HCEC 1CT (cell line): ENCODE measurements around the gene HSF2.
"Not testable (repeated sequence)": the region's sequence is repeated elsewhere in the genome, so short reads cannot be mapped to it uniquely, and the experiment has no call there.

ENCODE experiments used
- DNase-seq: peaks from one replicate; pipeline ENCODE4 v3.0.0-alpha.2; 2017

Gene HSF2

DNA sequence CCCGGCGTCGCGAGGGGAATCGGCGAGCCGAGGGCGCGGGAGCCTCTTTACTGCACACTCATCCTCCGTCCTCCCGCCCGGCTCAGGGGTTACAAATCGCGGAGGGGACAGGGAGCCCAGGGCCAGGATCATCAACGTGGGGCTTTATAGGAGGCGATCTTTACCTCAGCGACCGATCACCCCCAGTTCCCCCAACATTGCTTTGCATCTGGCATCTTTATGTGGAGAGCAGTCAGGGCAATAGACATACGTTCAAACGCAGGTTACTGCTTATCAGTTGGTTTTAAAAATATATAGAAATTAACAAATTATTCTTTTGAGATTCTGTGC, 634 bp downstream of the HSF2 start:
- peak; percentile 9 for DNase-seq

DNA sequence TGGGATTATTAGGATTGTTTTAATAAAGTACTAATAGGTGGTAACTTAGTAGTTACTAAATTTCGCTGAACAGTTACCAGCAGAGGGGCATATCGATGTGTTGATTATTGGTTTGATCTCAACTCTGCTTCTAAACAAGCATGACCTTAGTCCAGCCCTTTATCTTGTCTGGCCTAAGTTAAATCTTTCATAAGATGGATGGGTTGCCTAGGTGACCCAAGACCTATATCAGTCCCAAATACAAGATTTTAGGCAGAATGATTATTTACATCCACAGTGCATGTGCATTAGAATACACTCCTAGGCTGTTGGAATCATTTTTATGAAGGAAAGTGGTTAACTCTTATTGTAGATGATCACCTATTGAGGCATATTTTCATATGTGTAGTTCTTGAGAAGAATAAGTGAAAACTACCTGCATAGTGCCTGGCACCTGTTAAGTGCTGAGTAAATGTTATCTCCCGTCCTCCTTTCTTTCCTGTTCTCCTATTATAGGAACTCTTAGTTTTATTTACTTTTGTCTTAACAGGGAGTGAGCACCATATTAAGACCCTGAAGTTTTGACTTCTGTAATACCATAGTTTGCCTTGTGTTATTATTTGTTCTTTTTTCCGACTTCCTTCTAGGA, 1.1 kb downstream of the HSF2 start:
- no peak for DNase-seq

DNA sequence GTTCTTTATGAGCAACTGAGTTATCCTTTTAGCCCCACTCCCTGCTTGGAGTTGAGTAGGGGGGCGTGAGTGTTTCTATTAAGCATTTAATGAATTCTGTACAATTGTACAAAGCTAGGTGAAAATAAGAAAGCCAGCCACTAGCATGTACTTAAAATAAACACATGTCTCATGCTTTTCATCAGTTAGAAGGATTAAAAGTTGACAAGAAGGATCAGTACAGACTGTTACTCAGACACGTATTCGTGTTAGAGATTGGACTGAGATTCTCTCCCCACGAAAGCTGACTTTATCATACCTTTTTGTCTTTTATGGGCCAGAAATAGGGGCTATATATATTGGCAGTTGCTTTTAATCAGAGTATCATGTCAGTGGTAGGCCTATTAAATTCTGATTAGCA, 1.7 kb downstream of the HSF2 start:
- no peak for DNase-seq

DNA sequence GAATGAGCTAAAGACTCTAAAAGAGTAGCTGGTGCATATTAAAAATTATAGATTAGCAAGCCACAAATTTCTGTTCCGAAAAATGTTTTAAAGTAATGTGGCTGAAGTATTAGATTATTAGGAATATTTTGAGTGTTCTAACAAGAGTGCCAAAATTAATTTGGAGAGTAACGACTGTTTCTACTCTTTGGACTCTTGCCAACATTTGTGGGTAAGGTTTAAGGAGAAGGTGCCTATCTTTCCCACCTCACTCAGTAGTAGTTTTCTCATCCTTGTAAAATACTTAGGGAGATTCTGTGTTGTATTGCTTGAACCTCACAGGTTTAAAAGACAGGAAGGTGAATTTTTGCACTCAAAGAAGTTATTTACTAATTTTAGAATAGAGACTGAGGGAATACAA, 5.0 kb downstream of the HSF2 start:
- DNase-seq = no peak

DNA sequence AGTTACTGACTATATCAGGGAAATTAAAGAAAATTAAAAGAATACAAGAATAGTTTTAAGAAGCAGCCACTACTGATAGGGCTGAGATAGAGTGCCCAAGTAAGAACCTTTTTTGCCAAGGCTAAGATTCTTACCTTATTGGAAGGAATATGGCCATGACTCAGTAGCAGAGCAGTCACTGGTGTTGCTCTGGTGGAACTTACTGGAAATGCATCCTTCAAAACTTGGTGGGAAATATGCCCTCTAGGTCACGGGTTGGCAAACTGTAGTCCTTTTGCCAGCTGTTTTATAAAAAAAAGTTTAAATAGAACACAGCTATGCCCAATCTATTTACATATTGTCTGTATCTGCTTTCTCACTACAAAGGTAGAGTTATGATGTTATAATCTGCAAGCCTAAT, 6.0 kb downstream of the HSF2 start:
- DNase-seq = peak; percentile 27

DNA sequence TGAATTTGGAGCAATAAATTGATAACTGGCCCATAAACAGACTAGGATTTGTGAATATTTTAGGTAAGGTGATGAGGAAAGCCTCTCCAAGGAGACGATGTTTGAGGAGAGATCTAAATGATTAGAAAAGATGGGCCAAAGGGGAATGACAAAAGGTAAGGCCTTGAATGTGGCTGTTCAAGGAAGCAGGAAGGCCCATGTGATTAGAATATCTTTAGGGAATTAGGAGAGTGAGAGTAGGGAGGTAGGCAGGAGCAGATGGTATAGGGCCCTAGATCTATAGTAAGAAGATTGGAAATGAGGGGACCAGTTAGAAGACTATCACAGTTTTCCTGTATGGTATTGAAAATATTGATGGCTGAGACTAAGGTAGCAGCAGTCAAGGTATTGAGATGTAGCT, 6.7 kb downstream of the HSF2 start:
- no peak for DNase-seq

DNA sequence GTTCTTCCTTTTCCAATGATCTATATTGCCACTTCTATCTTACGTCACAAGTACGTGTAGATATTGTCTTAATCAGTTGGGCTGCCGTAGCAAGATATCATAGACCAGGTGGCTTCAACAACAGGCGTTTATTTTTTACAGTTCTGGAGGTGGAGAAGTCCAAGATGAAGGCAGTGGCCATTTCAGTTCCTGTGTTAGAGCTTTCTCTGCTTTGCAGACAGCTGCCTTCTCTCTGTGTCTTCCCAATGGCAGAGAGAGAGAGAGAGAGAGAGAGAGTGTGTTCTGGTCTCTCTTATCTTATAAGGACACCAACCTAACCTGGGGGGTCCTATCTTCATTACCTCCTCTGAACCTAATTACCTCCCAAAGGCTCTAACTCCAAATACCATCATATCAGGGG, 8.3 kb downstream of the HSF2 start:
- DNase-seq = no peak

DNA sequence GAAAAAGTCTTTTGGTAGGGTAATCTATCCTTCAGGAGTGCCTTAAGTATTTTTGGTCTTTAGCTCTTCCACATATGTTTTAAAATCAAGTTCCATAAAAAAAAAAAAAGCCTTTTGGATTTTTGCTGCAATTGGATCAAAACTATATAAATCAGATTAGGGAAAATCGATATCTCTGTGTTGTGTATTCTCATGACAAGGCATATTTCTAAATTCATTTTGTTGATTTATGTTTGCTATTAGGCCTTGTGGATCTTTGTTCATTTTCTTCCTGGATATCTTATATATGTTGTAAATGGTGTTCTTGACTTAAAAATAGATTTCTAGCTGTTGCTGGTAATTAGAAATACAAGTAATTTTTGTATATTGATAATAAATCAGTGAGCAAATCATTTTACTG, 8.8 kb downstream of the HSF2 start:
- DNase-seq = no peak

DNA sequence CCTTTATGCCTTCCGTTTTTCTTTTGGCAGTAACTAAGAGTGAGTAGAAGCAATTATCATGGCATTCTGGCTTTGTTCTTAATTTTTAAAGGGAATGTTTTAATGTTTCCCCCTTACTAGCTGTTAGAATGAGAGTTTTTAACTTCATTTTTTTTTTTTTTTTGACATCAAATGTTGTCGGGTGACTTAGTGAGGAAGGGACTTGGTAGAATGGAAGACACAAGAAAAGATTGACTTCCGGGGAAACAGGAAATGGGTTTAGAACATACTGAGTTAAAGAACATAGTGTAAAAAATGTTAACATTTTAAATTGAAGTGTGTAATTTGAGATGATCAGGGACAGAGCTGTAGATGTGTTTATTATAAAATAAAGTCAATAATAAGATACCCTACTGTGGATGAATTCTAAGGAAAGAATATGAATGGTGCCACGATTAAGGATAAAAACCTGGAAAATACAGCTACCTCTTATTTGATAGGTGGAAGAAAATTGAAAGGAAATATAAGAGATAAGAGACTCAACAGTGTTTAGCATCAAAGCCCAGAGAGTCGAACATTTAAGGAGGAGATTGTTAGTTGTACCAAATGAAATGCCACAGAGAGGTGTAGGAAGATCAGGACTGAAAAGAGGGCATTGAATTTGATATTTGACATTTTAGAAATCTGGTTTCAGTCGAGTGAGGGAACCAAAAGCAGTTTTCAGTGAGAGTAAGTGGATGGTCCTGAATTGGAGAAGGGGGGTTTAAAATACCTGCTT, 9.4 kb downstream of the HSF2 start:
- DNase-seq = no peak

DNA sequence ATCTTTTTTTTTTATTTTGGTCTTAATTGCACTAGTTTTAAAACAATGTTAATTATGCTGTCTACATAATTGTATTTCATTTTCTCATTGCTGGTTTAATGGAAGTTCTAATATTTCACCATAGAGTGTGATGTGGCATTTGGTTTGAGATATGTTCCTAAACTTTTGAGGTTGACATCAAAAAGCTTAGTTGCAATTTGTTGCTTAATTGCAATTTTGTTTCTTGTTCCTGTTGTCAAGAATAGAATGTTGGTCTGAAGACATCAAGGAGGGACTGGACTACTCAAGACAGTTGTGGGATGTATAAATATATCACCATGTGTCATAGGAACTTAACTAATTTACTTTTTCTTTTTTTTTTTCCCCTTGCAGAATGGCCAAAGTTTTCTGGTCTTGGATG, 12.5 kb downstream of the HSF2 start:
- no peak for DNase-seq

DNA sequence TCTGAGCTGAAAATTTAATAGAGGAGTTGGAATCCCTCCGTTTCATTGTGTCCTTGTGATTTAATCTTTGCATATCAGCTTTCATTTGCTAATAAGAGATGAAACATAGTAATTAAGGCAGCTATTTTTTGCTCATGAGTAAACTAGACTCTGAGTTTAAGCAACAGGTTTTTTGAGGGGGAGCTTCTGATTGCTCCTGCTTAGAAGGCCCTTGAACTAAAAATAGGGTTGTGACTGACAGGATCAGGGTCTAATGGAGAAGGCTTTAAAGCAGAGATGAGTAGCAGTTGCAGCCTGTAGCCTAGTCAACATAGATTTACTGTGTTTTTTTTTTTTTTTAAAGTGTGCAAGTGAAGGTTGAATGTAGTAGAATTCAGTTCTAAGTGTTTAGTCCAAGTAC, 17.4 kb downstream of the HSF2 start:
- DNase-seq = no peak

DNA sequence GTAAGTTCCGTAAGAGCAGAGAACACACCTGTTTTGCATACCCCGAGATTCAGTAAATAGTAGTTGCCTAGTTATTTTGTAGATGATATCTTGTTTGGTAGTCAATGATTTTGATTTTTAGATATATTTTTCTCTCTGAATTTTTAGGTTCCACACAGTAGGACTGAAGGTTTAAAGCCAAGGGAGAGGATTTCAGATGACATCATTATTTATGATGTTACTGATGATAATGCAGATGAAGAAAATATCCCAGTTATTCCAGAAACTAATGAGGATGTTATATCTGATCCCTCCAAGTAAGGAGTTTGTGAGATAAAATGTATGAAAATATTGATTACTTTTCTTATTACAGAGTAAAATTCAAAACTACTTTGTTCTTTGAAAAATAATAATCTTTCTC, 22.6 kb downstream of the HSF2 start:
- no peak for DNase-seq

DNA sequence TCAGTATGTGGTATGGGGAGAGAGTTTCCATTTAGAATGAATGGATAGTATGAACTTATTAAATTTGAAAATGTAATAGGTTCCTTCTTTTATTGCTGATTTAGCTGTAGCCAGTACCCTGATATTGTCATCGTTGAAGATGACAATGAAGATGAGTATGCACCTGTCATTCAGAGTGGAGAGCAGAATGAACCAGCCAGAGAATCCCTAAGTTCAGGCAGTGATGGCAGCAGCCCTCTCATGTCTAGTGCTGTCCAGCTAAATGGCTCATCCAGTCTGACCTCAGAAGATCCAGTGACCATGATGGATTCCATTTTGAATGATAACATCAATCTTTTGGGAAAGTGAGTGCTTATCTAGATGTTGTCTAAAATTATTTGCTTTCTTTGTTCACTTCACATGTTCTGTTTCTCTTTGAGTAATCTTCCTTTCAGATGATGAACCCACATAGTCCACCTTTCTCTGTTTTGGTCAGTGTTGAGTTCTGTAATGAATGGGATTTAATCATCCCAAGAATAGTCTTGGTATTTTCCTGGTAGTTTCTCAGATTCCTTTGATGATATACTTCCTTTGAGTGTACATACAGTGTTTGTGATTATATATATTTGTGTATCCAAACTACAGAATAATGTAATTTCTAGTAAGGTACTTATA, 23.3 kb downstream of the HSF2 start:
- no peak for DNase-seq

DNA sequence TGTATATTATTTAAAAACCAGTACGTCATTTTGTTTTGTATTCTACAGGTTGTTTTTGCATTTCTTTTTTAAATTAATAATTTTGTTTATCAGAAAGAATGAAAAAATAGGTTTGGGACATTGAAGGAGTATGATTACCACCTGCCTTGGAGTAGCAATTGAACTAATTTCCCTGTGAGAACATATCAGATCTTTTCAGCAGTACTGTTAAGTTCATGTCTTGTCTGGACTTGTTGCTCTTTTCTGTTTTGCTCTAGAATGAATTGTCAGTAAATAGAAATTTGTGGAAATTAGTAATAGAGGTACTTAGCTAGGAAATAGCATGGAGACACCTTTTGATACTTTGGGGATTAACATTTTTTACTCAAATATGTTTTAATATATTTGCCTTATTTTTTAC, 24.3 kb downstream of the HSF2 start:
- no peak for DNase-seq

DNA sequence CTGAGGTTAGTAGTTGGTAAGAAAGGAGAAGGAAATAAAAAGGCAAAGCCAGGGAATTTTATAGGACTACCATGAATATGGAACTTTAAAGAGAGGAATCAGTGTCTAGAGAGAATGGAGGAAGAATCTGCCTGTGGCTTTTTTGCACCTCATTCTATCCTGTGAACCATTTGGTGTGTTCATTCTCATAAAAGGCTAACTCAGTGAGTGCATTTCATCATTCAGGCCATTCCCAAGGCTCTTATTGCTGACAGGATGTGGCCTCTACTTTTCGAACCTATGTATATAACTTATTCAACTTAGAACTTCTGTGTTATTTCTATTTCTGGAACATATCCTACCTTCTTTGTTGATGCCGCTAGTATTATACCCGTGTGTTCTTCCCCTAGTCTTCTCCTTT, 27.1 kb downstream of the HSF2 start:
- no peak for DNase-seq

DNA sequence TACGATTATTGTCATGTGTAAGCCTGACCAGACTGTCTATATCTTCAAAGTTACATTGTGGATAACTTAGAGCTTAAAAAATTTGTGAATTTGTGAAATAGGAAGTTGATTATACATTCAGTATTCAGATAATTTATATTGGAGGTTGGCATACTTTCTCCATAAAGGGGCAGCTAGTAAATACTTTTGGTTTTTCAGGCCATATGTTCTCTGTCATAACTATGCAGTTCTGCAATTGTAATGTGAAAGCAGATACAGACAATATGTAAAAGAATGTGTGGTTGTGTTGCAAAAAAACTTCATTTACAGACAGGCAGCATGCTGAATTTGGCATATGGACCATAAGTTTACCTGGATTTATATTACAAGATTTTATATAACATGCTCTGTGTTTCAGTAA, 29.3 kb downstream of the HSF2 start:
- no peak for DNase-seq

DNA sequence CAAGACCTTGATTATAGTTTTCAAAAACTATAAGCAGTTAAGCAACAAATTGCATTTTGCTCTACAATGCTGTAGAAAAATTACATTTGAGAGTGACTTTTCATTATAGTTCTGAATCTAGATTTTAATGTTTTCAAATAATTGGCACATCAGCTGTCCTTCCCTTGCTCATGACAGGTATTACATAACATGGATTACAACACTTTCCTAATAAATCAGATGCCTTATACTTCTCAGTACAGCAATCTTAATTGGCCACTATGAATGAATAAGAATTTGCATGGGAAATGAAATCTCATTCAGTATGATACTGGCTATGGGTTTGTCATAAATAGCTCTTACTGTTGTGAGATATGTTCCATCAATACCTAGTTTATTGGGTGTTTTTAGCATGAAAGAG, 29.9 kb downstream of the HSF2 start:
- no peak for DNase-seq

DNA sequence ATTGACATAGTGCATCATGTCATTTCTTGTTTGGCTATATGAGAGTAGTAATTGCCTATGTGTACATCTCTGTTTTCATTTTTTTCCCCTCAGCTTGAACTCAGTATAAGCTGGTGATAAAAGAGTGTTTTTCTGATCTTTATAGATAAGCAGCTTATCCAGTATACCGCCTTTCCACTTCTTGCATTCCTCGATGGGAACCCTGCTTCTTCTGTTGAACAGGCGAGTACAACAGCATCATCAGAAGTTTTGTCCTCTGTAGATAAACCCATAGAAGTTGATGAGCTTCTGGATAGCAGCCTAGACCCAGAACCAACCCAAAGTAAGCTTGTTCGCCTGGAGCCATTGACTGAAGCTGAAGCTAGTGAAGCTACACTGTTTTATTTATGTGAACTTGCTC, 32.3 kb downstream of the HSF2 start:
- DNase-seq = no peak

DNA sequence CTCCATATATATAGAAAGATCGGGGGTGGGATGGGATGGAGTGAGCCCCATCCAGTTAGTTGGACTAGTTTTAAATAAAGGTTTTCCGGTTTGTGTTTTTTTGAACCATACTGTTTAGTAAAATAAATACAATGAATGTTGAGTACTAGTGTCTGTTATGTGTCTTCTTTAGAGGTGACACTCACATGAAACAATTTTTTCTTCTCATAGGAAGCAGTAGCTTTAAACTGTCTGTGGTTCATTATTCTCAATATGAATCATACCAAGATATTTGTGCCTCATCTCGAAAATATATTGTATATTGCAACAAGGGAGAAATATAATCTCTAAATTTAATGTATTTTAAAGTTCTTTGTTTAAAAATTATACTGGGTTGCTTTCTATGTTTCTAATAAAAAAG, 33.4 kb downstream of the HSF2 start:
- DNase-seq = peak; percentile 26

DNA sequence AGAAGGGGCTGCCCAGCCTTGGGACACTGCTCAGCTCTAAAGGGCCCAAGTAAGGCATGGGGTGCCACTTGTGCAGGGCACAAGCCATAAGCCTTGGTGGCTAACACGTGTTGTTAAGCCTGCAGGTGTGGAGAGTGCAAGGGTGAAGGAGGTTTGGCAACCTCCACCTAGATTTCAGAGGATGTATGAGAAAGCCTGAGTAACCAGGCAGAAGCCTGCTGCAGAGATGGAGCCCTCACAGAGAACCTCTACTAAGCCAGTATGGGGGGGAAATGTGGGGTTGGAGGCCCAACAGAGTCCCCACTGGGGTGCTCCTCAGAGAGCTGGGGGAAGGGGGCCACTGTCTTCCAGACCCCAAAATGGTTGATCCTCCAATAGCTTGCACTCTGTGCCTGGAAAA, 39.5 kb downstream of the HSF2 start:
- DNase-seq = no peak

DNA sequence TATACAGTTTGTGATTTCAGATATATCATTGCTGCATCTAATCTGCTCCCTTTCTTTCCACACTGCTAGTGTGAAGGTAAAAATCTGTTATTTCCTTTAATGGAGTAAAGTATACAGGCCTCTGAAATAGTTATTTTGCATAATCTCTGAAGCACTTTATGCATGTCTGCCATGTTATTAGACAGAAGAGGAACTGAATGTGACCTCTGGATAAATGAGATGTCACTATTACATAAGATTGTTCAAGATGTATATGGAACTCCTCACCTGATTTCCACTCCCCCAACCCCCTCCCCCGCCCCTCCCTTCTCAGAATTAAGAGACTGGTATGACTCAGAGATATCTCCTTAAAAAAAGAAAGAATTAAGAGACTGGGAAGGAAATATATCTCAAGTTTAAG, 45.8 kb downstream of the HSF2 start:
- no peak for DNase-seq

DNA sequence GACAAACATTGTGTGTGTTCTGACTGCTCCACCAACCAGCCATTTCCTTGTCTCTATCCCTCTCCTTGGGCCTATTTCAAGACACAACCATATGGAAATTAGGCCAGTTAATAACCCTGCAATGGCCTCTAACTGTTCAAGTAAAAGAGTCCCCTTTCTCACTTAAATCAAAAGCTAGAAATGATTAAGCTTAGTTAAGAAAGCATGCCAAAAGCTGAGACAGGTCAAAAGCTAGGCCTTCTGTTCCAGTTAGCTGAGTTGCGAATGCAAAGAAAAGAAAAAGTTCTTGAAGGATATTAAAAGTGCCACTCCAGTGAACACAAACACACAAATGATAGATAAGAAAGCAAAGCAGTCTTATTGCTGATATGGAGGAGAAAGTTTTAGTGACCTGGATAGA, 49.6 kb downstream of the HSF2 start:
- no peak for DNase-seq

DNA sequence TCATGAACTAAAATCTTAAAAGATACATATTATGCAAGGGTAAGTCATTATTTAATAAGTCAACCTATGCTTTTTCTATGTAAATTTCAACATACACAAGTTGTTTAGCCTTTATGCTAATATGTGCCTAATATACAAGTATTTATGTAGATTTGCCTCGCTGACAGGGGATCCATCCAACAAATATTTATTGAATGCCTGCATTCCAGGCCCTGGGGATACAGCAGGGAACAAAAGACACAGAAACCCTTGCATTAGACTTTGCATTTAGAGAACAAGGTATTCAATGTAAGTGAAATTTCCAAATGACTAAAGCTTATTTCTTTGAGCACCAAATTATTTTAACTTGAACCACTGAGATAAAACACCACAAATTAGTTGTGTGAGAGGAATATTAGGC, 53.1 kb downstream of the HSF2 start:
- DNase-seq = no peak

DNA sequence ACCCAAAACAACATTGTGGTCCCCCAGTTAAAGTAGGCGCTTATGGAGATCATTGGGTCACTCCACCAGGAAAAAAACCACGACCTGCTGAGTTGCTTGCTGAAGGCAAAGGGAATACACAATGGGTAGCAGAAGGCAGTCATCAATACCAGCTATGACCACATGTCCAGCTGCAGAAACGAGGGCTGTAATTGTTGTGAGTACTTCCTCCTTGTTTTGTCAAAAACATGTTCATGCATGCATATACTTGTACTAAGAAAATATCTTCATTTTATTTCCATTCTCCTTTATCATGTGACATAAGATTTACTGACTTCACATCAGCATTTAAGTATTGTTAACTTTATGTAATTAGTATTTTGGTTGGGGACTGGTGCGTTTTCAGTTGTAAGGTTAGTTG, 55.2 kb downstream of the HSF2 start:
- DNase-seq = no peak

DNA sequence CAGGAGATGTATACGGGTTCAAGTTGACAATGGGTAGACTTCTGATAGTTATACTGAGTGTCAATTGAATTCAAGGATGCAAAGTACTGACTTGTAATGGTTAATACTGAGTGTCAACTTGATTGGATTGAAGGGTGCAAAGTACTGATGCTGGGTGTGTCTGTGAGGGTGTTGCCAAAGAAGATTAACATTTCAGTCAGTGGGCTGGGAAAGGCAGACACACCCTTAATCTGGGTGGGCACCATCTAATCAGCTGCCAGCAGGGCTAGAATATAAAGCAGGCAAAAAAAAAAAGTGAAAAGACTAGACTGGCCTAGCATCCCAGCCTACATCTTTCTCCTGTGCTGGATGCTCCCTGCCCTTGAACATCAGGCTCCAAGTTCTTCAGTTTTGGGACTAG, 55.7 kb downstream of the HSF2 start:
- DNase-seq = not testable (repeated sequence)
